ENCODE measurements around the gene RABL6.
"Not testable (repeated sequence)": the region's sequence is repeated elsewhere in the genome, so short reads cannot be mapped to it uniquely, and the experiment has no call there.

RABL6 gene

DNA sequence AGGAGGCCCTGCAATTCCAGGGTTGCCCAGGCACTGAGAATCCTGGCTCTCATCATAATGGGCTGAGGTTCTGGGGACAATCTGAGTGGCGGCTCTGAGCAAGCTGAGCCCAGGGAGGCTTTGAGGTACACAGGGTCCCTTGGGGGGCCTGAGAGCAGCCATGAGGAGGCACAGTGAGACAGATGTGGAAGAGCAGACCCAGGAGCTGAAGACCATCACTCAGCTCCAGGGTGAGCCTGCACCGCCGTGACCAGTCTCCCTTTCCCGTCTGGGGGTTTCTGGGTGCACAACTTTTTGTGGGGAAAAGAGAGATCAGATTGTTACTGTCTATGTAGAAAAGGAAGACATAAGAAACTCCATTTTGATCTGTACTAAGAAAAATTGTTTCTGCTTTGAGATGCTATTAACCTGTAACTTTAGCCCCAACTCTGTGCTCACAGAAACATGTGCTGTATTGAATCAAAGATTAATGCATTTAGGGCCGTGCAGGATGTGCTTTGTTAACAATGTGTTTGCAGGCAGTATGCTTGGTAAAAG is 11.4 kb upstream of the RABL6 start, which contains the start of gene CCDC183:
Gene CCDC183 (plus strand): TSS at position 101 of the 537 bp plus-strand sequence. CDS start 60 bp downstream, at position 161.
- Histone ChIP-seq H3K9me3 (ENCODE audit: control insufficient read depth, low read length) (no peaks in the 10 kb centered on the region), H3K4me1 (ENCODE audit: control insufficient read depth, insufficient read depth, low read length) (peaks cover 30% of the 10 kb centered on the region), H3K36me3 (ENCODE audit: control insufficient read depth, insufficient read depth, low read length) (no peaks in the 10 kb centered on the region), H3K27ac (ENCODE audit: insufficient read depth, low read depth, low read length, poor library complexity, severe bottlenecking) (peak within 1 kb of the TSS; percentile 33), H3K27me3 (ENCODE audit: control insufficient read depth, insufficient read depth, low read length, poor library complexity, severe bottlenecking) (peaks cover 17% of the 10 kb centered on the region), H3K4me3 (ENCODE audit: insufficient read depth, low read depth, low read length) (no peak within 1 kb of the TSS)
- 81% methylated on average over 5 of the region's 5 CpGs for WGBS, 2 experiments

DNA sequence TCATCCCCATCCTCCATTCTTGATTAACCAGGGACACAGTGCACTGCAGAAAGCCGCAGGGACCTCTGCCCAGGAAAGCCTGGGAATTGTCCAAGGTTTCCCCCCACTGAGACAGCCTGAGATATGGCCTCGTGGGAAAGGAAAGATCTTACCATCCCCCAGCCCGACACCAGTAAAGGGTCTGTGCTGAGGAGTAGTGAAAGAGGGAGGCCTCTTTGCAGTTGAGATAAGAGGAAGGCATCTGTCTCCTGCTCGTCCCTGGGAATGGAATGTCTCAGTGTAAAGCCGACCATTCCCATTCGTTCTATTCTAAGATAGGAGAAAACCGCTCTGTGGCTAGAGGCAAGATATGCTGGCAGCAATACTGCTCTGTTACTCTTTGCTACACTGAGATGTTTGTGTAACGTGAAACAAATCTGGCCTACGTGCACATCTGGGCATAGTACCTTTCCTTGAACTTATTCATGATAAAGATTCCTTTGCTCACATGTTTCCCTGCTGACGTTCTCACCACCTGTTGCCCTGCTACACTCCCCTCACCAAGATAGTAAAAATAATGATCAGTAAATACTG is 10.9 kb upstream of the RABL6 start:
- H3K4me3 ChIP-seq (ENCODE audit: insufficient read depth, low read depth, low read length); H3K36me3 ChIP-seq (ENCODE audit: control insufficient read depth, insufficient read depth, low read length); H3K9me3 ChIP-seq (ENCODE audit: control insufficient read depth, low read length): not testable (repeated sequence)
- Histone ChIP-seq H3K27ac (ENCODE audit: insufficient read depth, low read depth, low read length, poor library complexity, severe bottlenecking) (peak overlapping the region; percentile 33), H3K27me3 (ENCODE audit: control insufficient read depth, insufficient read depth, low read length, poor library complexity, severe bottlenecking) (peaks cover 17% of the 10 kb centered on the region), H3K4me1 (ENCODE audit: control insufficient read depth, insufficient read depth, low read length) (peaks cover 32% of the 10 kb centered on the region)
- 39 to 41% methylated on average over 8 to 10 of the region's 10 CpGs for WGBS, 2 experiments

DNA sequence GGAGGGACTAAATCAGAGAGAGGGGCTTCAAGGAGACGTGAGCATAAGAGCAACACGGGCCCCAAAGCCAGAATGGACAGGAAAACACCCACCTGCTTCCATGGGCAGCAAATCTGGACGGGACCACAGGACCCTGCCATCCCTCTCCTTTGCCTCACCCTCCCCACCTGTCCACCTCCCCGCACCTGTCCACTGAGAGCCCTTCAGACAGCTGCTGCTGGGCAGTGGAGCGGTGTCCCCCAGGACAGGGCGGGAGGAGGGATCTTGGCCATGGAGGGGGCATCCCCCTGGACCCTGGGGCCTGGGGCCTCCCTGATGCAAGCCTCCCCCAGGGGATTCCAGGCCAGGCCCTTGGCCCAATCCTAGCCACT is 9.1 kb upstream of the RABL6 start:
- Histone ChIP-seq H3K36me3 (ENCODE audit: control insufficient read depth, insufficient read depth, low read length) (no peaks in the 10 kb centered on the region), H3K9me3 (ENCODE audit: control insufficient read depth, low read length) (no peaks in the 10 kb centered on the region), H3K27ac (ENCODE audit: insufficient read depth, low read depth, low read length, poor library complexity, severe bottlenecking) (no peak overlapping the region), H3K4me3 (ENCODE audit: insufficient read depth, low read depth, low read length) (no peak overlapping the region), H3K4me1 (ENCODE audit: control insufficient read depth, insufficient read depth, low read length) (peaks cover 28% of the 10 kb centered on the region), H3K27me3 (ENCODE audit: control insufficient read depth, insufficient read depth, low read length, poor library complexity, severe bottlenecking) (peaks cover 20% of the 10 kb centered on the region)
- WGBS, 2 experiments = 90 to 93% methylated on average over 6 of the region's 6 CpGs

DNA sequence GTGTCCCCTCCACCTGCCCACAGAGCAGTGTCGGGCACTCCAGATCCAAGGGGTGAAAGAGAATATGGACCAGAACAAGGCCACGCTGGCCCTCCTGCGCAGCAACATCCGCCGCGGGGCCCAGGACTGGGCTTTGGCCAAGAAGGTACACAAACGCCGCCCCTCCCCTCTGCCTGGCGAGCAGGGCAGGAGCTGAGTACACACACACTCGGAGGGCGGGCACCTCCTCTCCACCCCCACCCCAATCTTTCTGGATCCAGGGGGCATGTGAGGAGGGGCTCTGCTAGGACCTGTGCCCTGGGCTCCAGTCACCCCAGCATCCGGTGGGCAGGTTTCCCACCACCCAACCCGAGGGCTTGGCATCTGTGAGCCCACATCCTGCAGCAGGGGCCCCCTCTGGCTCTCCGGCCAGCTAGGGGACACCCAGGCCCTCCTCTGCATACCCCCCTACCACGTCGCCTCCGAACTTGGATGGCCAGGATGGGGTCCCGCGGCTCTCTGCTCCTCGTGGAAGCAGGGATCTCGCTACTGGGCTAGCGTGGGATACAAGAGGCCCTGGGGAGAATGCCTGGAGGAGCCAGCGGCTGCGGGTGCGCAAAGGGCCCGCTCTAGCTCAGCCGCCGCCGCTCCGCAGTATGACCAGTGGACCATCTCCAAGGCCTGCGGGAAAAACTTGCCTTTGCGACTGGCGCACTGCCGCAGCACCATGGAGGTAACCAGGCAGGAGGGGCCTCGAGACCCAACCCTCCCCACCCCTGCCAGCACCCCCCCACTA is 8.5 kb upstream of the RABL6 start:
- peaks cover 28% of the 10 kb centered on the region for H3K4me1 ChIP-seq (ENCODE audit: control insufficient read depth, insufficient read depth, low read length)
- H3K9me3 ChIP-seq (ENCODE audit: control insufficient read depth, low read length) = no peaks in the 10 kb centered on the region
- no peak overlapping the region for H3K27ac ChIP-seq (ENCODE audit: insufficient read depth, low read depth, low read length, poor library complexity, severe bottlenecking)
- peaks cover 20% of the 10 kb centered on the region for H3K27me3 ChIP-seq (ENCODE audit: control insufficient read depth, insufficient read depth, low read length, poor library complexity, severe bottlenecking)
- WGBS, 2 experiments = 61 to 62% methylated on average over 35 of the region's 35 CpGs
- no peaks in the 10 kb centered on the region for H3K36me3 ChIP-seq (ENCODE audit: control insufficient read depth, insufficient read depth, low read length)
- H3K4me3 ChIP-seq (ENCODE audit: insufficient read depth, low read depth, low read length) = peak overlapping the region; percentile 36

DNA sequence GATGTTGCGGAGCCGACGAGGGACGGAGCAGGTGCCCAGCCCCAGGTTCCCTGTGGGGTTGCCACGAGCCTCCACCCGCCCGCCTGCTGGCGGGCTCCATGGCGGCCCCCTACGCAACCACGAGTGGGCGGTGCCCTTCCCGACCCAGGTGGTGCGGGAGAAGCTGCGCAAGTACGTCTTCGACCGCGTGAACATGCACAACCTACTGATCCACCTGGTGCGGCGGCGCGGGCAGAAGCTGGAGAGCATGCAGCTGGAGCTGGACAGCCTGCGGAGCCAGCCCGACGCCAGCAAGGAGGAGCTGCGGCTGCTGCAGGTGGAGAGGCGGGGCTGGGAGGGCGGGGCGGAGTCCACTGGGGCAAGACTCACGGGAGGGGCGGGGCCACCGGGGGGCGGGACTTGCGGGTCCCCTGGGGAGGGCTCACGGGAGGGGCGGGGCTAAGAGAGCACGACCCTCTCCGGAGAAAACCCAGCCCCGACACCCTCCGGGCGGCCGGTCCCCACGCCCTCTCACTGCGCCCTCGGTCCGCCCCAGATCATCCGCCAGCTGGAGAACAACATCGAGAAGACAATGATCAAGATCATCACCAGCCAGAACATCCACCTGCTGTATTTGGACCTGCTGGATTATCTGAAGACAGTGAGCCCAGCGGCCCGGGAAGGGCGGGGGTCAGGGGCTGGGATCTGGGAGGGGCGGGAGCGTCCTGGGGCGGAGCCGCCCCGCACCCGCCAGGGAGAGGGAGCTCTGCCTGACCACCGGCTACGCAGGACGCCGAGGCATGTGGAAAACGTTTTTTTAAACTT is 7.7 kb upstream of the RABL6 start:
- H3K4me3 ChIP-seq (ENCODE audit: insufficient read depth, low read depth, low read length) = peak overlapping the region; percentile 36
- peaks cover 28% of the 10 kb centered on the region for H3K4me1 ChIP-seq (ENCODE audit: control insufficient read depth, insufficient read depth, low read length)
- H3K36me3 ChIP-seq (ENCODE audit: control insufficient read depth, insufficient read depth, low read length) = no peaks in the 10 kb centered on the region
- H3K27me3 ChIP-seq (ENCODE audit: control insufficient read depth, insufficient read depth, low read length, poor library complexity, severe bottlenecking) = peaks cover 20% of the 10 kb centered on the region
- H3K9me3 ChIP-seq (ENCODE audit: control insufficient read depth, low read length) = no peaks in the 10 kb centered on the region
- H3K27ac ChIP-seq (ENCODE audit: insufficient read depth, low read depth, low read length, poor library complexity, severe bottlenecking) = no peak overlapping the region
- WGBS, 2 experiments = 1% methylated on average over 63 of the region's 63 CpGs

DNA sequence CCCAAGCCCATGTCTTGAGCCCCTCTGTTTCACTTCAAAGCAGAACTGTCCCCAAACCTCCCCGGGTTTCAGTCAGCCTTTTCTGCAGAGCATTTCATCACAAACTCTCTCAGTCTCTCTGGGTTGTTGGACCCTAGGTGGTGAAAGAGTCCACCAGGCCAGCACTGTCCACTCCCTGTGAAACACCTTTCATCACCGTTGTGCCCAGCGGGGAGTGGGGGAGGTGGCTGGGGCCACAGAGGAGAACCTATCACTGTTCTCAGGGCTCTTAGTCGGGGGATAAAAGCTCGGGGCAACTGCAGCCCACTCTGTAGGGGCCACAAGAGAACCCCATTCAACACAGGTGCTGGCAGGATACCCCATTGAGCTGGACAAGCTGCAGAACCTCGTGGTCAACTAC is 5.4 kb upstream of the RABL6 start:
- H3K4me1 ChIP-seq (ENCODE audit: control insufficient read depth, insufficient read depth, low read length) = peaks cover 18% of the 10 kb centered on the region
- WGBS, 2 experiments = 90 to 91% methylated on average over 6 of the region's 6 CpGs
- no peaks in the 10 kb centered on the region for H3K9me3 ChIP-seq (ENCODE audit: control insufficient read depth, low read length)
- no peaks in the 10 kb centered on the region for H3K36me3 ChIP-seq (ENCODE audit: control insufficient read depth, insufficient read depth, low read length)
- H3K4me3 ChIP-seq (ENCODE audit: insufficient read depth, low read depth, low read length) = no peak overlapping the region
- H3K27me3 ChIP-seq (ENCODE audit: control insufficient read depth, insufficient read depth, low read length, poor library complexity, severe bottlenecking) = peaks cover 20% of the 10 kb centered on the region
- no peak overlapping the region for H3K27ac ChIP-seq (ENCODE audit: insufficient read depth, low read depth, low read length, poor library complexity, severe bottlenecking)

DNA sequence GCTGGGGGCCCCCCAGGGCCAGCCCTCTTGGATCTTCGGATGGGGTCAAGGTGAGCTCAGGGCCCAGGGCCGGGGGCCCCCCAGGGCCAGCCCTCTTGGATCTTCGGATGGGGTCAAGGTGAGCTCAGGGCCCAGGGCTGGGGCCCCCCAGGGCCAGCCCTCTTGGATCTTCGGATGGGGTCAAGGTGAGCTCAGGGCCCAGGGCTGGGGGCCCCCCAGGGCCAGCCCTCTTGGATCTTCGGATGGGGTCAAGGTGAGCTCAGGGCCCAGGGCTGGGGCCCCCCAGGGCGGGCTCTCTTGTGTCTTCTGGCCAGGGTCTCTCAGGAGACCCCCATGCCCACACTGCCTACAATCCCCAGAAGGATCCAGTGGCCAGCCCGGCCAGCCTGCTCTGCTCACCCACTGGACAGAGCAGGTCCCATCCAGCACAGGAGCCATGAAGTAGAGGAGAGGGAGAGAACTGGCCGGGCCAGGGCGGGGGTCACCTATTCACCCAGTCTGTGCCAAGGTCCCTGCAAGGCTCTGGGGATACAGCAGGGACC is 4.7 kb upstream of the RABL6 start:
- peaks cover 17% of the 10 kb centered on the region for H3K4me1 ChIP-seq (ENCODE audit: control insufficient read depth, insufficient read depth, low read length)
- 90 to 92% methylated on average over 7 to 8 of the region's 9 CpGs for whole genome bisulfite sequencing, 2 experiments

DNA sequence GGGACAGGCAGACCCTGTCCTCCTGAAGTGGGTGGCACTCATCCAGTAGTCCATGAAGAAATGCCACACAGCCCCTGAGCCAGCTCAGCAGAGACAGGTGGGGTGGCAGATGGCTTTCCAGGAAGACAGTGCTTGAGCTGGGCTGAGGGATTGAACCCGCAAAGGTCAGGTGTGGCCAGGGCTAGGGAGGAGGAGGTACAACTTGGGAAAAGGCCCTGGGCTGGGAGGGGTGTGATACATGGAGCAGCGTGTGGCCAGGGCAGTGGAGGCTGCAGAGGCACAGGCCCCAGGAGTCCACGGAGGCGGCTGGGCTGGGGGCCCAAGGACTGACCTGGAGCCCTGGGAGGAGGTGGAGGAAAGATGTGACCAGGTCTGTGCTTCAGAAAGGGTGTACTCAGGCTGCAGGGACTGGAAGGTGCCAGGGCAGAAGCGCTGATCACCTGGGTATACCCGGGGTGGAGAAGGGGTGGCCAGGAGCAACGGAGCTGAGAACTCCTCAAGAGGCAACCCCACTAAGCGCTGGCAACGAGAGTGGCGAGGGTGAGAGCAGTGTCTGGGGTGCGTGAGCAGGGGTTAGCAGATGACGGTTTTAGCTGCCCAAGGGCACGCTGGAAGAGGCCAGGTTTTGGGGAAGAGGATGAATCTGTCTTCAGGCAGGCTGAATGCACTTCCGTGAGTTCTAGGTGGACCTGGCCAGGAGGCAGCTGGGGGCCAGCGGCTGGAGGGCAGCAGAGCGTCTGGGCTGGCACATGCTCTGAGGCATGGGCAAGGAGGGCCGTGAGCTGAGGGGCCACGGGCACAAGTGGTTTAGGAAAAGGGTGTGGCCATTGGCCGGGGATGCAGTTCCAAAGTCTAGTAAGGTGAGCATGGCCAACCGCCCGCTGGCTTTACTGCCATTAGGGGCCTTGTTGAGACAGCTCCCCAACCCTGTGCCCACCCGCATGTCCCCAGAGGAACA is 3.9 kb upstream of the RABL6 start:
- Histone ChIP-seq H3K27me3 (ENCODE audit: control insufficient read depth, insufficient read depth, low read length, poor library complexity, severe bottlenecking) (peaks cover 15% of the 10 kb centered on the region), H3K4me1 (ENCODE audit: control insufficient read depth, insufficient read depth, low read length) (peaks cover 17% of the 10 kb centered on the region)
- WGBS, 2 experiments = 95% methylated on average over 22 of the region's 22 CpGs

More for the DNA sequence above, 4.7 kb upstream of the RABL6 start:
- H3K36me3 ChIP-seq (ENCODE audit: control insufficient read depth, insufficient read depth, low read length); H3K9me3 ChIP-seq (ENCODE audit: control insufficient read depth, low read length); H3K27ac ChIP-seq (ENCODE audit: insufficient read depth, low read depth, low read length, poor library complexity, severe bottlenecking); H3K4me3 ChIP-seq (ENCODE audit: insufficient read depth, low read depth, low read length): not testable (repeated sequence)
- peaks cover 20% of the 10 kb centered on the region for H3K27me3 ChIP-seq (ENCODE audit: control insufficient read depth, insufficient read depth, low read length, poor library complexity, severe bottlenecking)

DNA sequence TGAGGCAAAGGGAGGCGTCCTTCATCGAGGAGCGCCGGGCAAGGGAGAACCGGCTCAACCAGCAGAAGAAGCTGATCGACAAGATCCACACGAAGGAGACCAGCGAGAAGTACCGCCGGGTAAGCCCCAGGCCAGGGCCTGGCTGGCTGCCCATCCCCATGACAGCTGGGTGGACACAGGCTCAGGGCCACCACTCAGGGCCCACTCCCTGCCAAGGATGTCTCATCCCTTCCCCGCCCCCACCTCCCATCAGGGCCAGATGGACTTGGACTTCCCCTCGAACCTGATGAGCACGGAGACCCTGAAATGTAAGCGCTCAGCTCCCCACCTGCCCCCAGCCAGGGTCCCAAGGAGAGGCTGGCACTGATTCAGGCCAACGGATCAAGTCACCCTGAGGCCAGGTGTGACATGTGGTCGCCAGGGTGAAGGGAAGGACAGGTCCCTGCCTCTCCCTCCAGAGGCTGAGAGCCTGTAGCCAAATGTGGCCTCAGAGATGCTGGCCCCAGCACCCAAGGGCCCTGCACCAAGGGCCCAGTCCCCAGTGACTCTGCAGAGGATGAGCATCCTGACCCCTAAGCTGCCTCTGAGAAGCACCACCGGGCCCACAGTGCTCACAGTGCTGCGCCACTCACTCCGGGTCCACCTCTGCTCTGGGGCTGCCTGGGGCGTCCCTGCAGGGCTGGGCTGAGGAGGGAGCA is 3.1 kb upstream of the RABL6 start:
- Histone ChIP-seq H3K4me1 (ENCODE audit: control insufficient read depth, insufficient read depth, low read length) (peaks cover 14% of the 10 kb centered on the region), H3K27ac (ENCODE audit: insufficient read depth, low read depth, low read length, poor library complexity, severe bottlenecking) (no peak overlapping the region), H3K36me3 (ENCODE audit: control insufficient read depth, insufficient read depth, low read length) (no peaks in the 10 kb centered on the region), H3K27me3 (ENCODE audit: control insufficient read depth, insufficient read depth, low read length, poor library complexity, severe bottlenecking) (peaks cover 7% of the 10 kb centered on the region), H3K9me3 (ENCODE audit: control insufficient read depth, low read length) (no peaks in the 10 kb centered on the region), H3K4me3 (ENCODE audit: insufficient read depth, low read depth, low read length) (no peak overlapping the region)
- 94 to 95% methylated on average over 20 of the region's 20 CpGs for WGBS, 2 experiments

More for the DNA sequence above, 3.9 kb upstream of the RABL6 start:
- no peak overlapping the region for H3K27ac ChIP-seq (ENCODE audit: insufficient read depth, low read depth, low read length, poor library complexity, severe bottlenecking)
- no peaks in the 10 kb centered on the region for H3K36me3 ChIP-seq (ENCODE audit: control insufficient read depth, insufficient read depth, low read length)
- H3K4me3 ChIP-seq (ENCODE audit: insufficient read depth, low read depth, low read length) = no peak overlapping the region
- no peaks in the 10 kb centered on the region for H3K9me3 ChIP-seq (ENCODE audit: control insufficient read depth, low read length)

All from ectodermal cell (in vitro differentiated cells).